Neural crest cell (in vitro differentiated cells): ENCODE data around the gene SHROOM3. TPM values are rescaled to one million over a fixed set of nuclear protein-coding genes. Genes with fewer than 3 reads are reported as not detected.

Source experiments
- DNase-seq: peaks from one replicate; pipeline ENCODE4 v3.0.0; 2021; ENCODE audit warnings: low read depth, mixed read lengths, low spot score
- H3K27ac Mint-ChIP-seq: one replicate; pipeline ENCODE4 v1.8.0; 2021; ENCODE audit warnings: mild to moderate bottlenecking, mixed read lengths; ENCODE audit not compliant: unreplicated experiment
- H3K27me3 Mint-ChIP-seq: 2 replicates; pipeline ENCODE4 v1.8.0; 2021; ENCODE audit warnings: low read depth, mild to moderate bottlenecking, mixed read lengths
- H3K36me3 Mint-ChIP-seq: 2 replicates; pipeline ENCODE4 v1.8.0; 2021; ENCODE audit warnings: low read depth, mild to moderate bottlenecking, mixed read lengths
- H3K4me1 Mint-ChIP-seq: 2 replicates; pipeline ENCODE4 v1.8.0; 2021; ENCODE audit warnings: mixed read lengths
- H3K4me3 Mint-ChIP-seq: one replicate; pipeline ENCODE4 v1.8.0; 2021; ENCODE audit warnings: mild to moderate bottlenecking, mixed read lengths
- H3K9me3 Mint-ChIP-seq: 2 replicates; pipeline ENCODE4 v1.8.0; 2021; ENCODE audit warnings: mixed read lengths
- CTCF ChIP-seq: fragments of 200-600 bp; sonication (generic); conservative IDR thresholded peaks from 2 replicates; pipeline ENCODE4 v1.5.0; 2021; ENCODE audit warnings: antibody characterized with exemption, mild to moderate bottlenecking
- total RNA-seq: library from RNA; stranded (reverse); gene quantifications from 2 replicates; pipeline ENCODE4 v1.2.1, GENCODE V29; 2021

SHROOM3 gene
- total RNA-seq, 1 donor from 2014 or later, result 40.1 TPM

GRCh38 chr4:76811604-76812412 lies 376.8 kb downstream of the SHROOM3 start:
- H3K27me3 Mint-ChIP-seq, result no peaks in the 10 kb centered on the region
- H3K36me3 Mint-ChIP-seq, result peaks cover 21% of the 10 kb centered on the region
- no peak overlapping the region for H3K27ac Mint-ChIP-seq
- peaks cover 21% of the 10 kb centered on the region for H3K9me3 Mint-ChIP-seq
- H3K4me1 Mint-ChIP-seq, result peaks cover 13% of the 10 kb centered on the region
- TF ChIP-seq CTCF, result no peak
- no peak overlapping the region for H3K4me3 Mint-ChIP-seq
- no peak for DNase-seq

- peaks cover 13% of the 10 kb centered on the region for H3K4me1 Mint-ChIP-seq
- no peak overlapping the region for H3K27ac Mint-ChIP-seq
- H3K36me3 Mint-ChIP-seq, result peaks cover 17% of the 10 kb centered on the region
- no peaks in the 10 kb centered on the region for H3K27me3 Mint-ChIP-seq
- DNase-seq, result no peak
- H3K9me3 Mint-ChIP-seq, result peaks cover 20% of the 10 kb centered on the region
- no peak overlapping the region for H3K4me3 Mint-ChIP-seq
- TF ChIP-seq CTCF, result no peak
Observed at GRCh38 chr4:76813070-76813469, 378.0 kb downstream of the SHROOM3 start.

GRCh38 chr4:76821641-76822040 lies 386.6 kb downstream of the SHROOM3 start:
- H3K27me3 Mint-ChIP-seq, result no peaks in the 10 kb centered on the region
- DNase-seq, result no peak
- no peaks in the 10 kb centered on the region for H3K4me1 Mint-ChIP-seq
- TF ChIP-seq CTCF, result no peak
- peaks cover 15% of the 10 kb centered on the region for H3K9me3 Mint-ChIP-seq
- H3K4me3 Mint-ChIP-seq, result no peak overlapping the region
- peaks cover 7% of the 10 kb centered on the region for H3K36me3 Mint-ChIP-seq
- H3K27ac Mint-ChIP-seq, result no peak overlapping the region

- Mint-ChIP-seq H3K36me3 (peaks cover 5% of the 10 kb centered on the region), H3K9me3 (peaks cover 15% of the 10 kb centered on the region), H3K4me3 (no peak overlapping the region), H3K27ac (no peak overlapping the region), H3K27me3 (no peaks in the 10 kb centered on the region), H3K4me1 (no peaks in the 10 kb centered on the region)
- no peak for TF ChIP-seq CTCF
- no peak for DNase-seq
Observed at GRCh38 chr4:76822303-76822702, 387.3 kb downstream of the SHROOM3 start.

GRCh38 chr4:76823495-76823894 lies 388.5 kb downstream of the SHROOM3 start:
- DNase-seq, result no peak
- Mint-ChIP-seq H3K9me3 (peaks cover 9% of the 10 kb centered on the region), H3K27me3 (no peaks in the 10 kb centered on the region), H3K4me3 (no peak overlapping the region), H3K36me3 (peaks cover 6% of the 10 kb centered on the region), H3K27ac (no peak overlapping the region), H3K4me1 (no peaks in the 10 kb centered on the region)
- no peak for TF ChIP-seq CTCF
